Endodermal cell (in vitro differentiated cells): ENCODE results near the gene STPG1. TPM values are rescaled to one million over a fixed set of nuclear protein-coding genes. Genes with fewer than 3 reads are reported as not detected.
A peak's percentile ranks its signal among the peaks of the same experiment; 100 is the strongest.

ENCODE experiments used
- DNase-seq: peaks from one replicate; pipeline ENCODE4 v3.0.0-alpha.2; 2017
- H3K27ac ChIP-seq: 2 replicates; pipeline ENCODE4 v1.5.1; 2013; ENCODE audit warnings: mild to moderate bottlenecking, low read depth, low read length, moderate library complexity
- H3K27me3 ChIP-seq: 2 replicates; pipeline ENCODE4 v1.6.1; 2013; ENCODE audit warnings: mild to moderate bottlenecking, low read length, moderate library complexity; ENCODE audit not compliant: insufficient read depth, control insufficient read depth, poor library complexity, severe bottlenecking
- H3K36me3 ChIP-seq: 2 replicates; pipeline ENCODE4 v1.7.0; 2013; ENCODE audit warnings: mild to moderate bottlenecking, low read length, moderate library complexity; ENCODE audit not compliant: control insufficient read depth, insufficient read depth
- H3K4me1 ChIP-seq: one replicate; pipeline ENCODE4 v1.7.0; 2013; ENCODE audit warnings: low read length; ENCODE audit not compliant: control insufficient read depth, insufficient read depth
- H3K4me3 ChIP-seq: 2 replicates; pipeline ENCODE4 v1.5.1; 2013; ENCODE audit warnings: mild to moderate bottlenecking, low read length, moderate library complexity
- H3K9ac ChIP-seq: 2 replicates; pipeline ENCODE4 v1.6.1; 2013; ENCODE audit warnings: mild to moderate bottlenecking, low read length, moderate library complexity; ENCODE audit not compliant: poor library complexity, severe bottlenecking; ENCODE audit errors: extremely low read depth
- H3K9me3 ChIP-seq: 2 replicates; pipeline ENCODE4 v1.6.1; 2013; ENCODE audit warnings: mild to moderate bottlenecking, low read length, moderate library complexity; ENCODE audit not compliant: control insufficient read depth
- H3K27ac Mint-ChIP-seq: 2 replicates; pipeline ENCODE4 v1.8.0; 2020; ENCODE audit warnings: mixed read lengths
- H3K27me3 Mint-ChIP-seq: 2 replicates; pipeline ENCODE4 v1.8.0; 2021; ENCODE audit warnings: mild to moderate bottlenecking, mixed read lengths; ENCODE audit not compliant: insufficient read depth
- H3K36me3 Mint-ChIP-seq: 2 replicates; pipeline ENCODE4 v1.8.0; 2020; ENCODE audit warnings: low read depth, mixed read lengths
- H3K4me1 Mint-ChIP-seq: 2 replicates; pipeline ENCODE4 v1.8.0; 2020; ENCODE audit warnings: mixed read lengths
- H3K4me3 Mint-ChIP-seq: 2 replicates; pipeline ENCODE4 v1.8.0; 2020; ENCODE audit warnings: mild to moderate bottlenecking, moderate library complexity, mixed read lengths
- H3K9me3 Mint-ChIP-seq: 2 replicates; pipeline ENCODE4 v1.8.0; 2020; ENCODE audit warnings: mild to moderate bottlenecking, mixed read lengths
- CTCF ChIP-seq: fragments of 200-600 bp; sonication (generic); conservative IDR thresholded peaks from 2 replicates; pipeline ENCODE4 v1.5.0; 2021; ENCODE audit warnings: antibody characterized with exemption, mild to moderate bottlenecking
- WGBS, 2 experiments: methylation state at CpG; one replicate each; pipeline versions ENCODE4 v1.1.5 to v1.1.7; 2013; ENCODE audit warnings: missing lambda C conversion rate in 2 of 2, mixed read lengths in 1 of 2; ENCODE audit not compliant: insufficient coverage in 1 of 2, insufficient read length in 1 of 2; 5-methylcytosine and 5-hydroxymethylcytosine counted together
- total RNA-seq, 2 donors: library from RNA; stranded (reverse); fragmentation: NEBNext Ultra II Directional in 1 of 2; extraction: Animal tissue kit (Norgen Biotek cat#: 25700) in 1 of 2; gene quantifications; 2 replicates in 1 of 2; 3 replicates in 1 of 2; pipeline ENCODE4 v1.2.1, GENCODE V29; 2021

Gene STPG1
- total RNA-seq, 2 donors from 2014 or later, result 16.6 to 16.9 TPM

GRCh38 chr1:24318615-24319311 is 94.8 kb downstream of the STPG1 start:
- Mint-ChIP-seq H3K4me3 (peak overlapping the region; percentile 69), H3K36me3 (no peaks in the 10 kb centered on the region), H3K4me1 (peaks cover 44% of the 10 kb centered on the region), H3K27ac (no peak overlapping the region), H3K9me3 (no peaks in the 10 kb centered on the region), H3K27me3 (peaks cover 33% of the 10 kb centered on the region)
- WGBS, 2 experiments, result 64% methylated on average over 5 of the region's 5 CpGs; no CpG with 5 or more reads in 1 of the 2 experiments
- no peak overlapping the region for H3K9ac ChIP-seq
- no peak for DNase-seq
- H3K36me3 ChIP-seq, result no peaks in the 10 kb centered on the region
- H3K27me3 ChIP-seq, result peaks cover 41% of the 10 kb centered on the region
- H3K9me3 ChIP-seq, result no peaks in the 10 kb centered on the region
- no peak overlapping the region for H3K27ac ChIP-seq
- TF ChIP-seq CTCF, result no peak
- H3K4me1 ChIP-seq, result peaks cover 3% of the 10 kb centered on the region
- H3K4me3 ChIP-seq, result peak overlapping the region; percentile 61

- peaks cover 3% of the 10 kb centered on the region for H3K4me1 ChIP-seq
- peaks cover 34% of the 10 kb centered on the region for H3K27me3 ChIP-seq
- Mint-ChIP-seq H3K27me3 (peaks cover 31% of the 10 kb centered on the region), H3K9me3 (no peaks in the 10 kb centered on the region), H3K4me1 (peaks cover 39% of the 10 kb centered on the region), H3K36me3 (no peaks in the 10 kb centered on the region), H3K27ac (no peak overlapping the region), H3K4me3 (no peak overlapping the region)
- WGBS, 2 experiments, result 67 to 75% methylated on average over 1 to 2 of the region's 2 CpGs
- H3K27ac ChIP-seq, result no peak overlapping the region
- no peak for DNase-seq
- TF ChIP-seq CTCF, result no peak
- H3K9me3 ChIP-seq, result no peaks in the 10 kb centered on the region
- H3K36me3 ChIP-seq, result no peaks in the 10 kb centered on the region
- no peak overlapping the region for H3K4me3 ChIP-seq
- no peak overlapping the region for H3K9ac ChIP-seq
Measured at GRCh38 chr1:24317956-24318614, 95.5 kb downstream of the STPG1 start.

GRCh38 chr1:24317081-24317480 is 96.5 kb downstream of the STPG1 start:
- H3K27ac ChIP-seq, result no peak overlapping the region
- WGBS, 2 experiments, result 85 to 88% methylated on average over 5 to 6 of the region's 6 CpGs
- H3K36me3 Mint-ChIP-seq, result no peaks in the 10 kb centered on the region

More at GRCh38 chr1:24317081-24317480, 96.5 kb downstream of the STPG1 start:
- Histone ChIP-seq H3K36me3 (no peaks in the 10 kb centered on the region), H3K9ac (no peak overlapping the region), H3K9me3 (no peaks in the 10 kb centered on the region), H3K27me3 (peaks cover 26% of the 10 kb centered on the region), H3K4me3 (no peak overlapping the region), H3K4me1 (peaks cover 3% of the 10 kb centered on the region)
- TF ChIP-seq CTCF, result no peak
- no peak for DNase-seq
- H3K9me3 Mint-ChIP-seq, result no peaks in the 10 kb centered on the region
- H3K27me3 Mint-ChIP-seq, result peaks cover 29% of the 10 kb centered on the region
- H3K4me1 Mint-ChIP-seq, result peaks cover 40% of the 10 kb centered on the region
- no peak overlapping the region for H3K27ac Mint-ChIP-seq
- H3K4me3 Mint-ChIP-seq, result no peak overlapping the region
